SH-SY5Y (cell line): ENCODE data around the gene IVD.

Experiments
- GATA2 ChIP-seq: IDR thresholded peaks from 2 replicates; pipeline ENCODE4 v1.6.1; 2011; ENCODE audit warnings: mild to moderate bottlenecking, low read depth, low read length
- GATA3 ChIP-seq: IDR thresholded peaks from 2 replicates; pipeline ENCODE4 v1.6.1; 2011; ENCODE audit warnings: low read depth, mild to moderate bottlenecking, low read length, moderate library complexity

- no peak for TF ChIP-seq GATA2
- TF ChIP-seq GATA3 = no peak
Observed at GRCh38 chr15:40369474-40369869, 36.1 kb upstream of the IVD start.
